Measurements from ENCODE around the gene EXOC3L2. TPM values are rescaled to one million over a fixed set of nuclear protein-coding genes. Genes with fewer than 3 reads are reported as not detected.

Gene EXOC3L2
- total and polyA plus RNA-seq, 2 donors from 2014 or later = 15.4 to 19.0 TPM

GRCh38 chr19:45238556-45238955 lies 6.7 kb downstream of the EXOC3L2 start:
- no peak overlapping the region for H3K4me3 ChIP-seq (ENCODE audit: low read length in 3 of 3)
- H3K36me3 ChIP-seq (ENCODE audit: control insufficient read depth in 2 of 3, insufficient read depth in 3 of 3, low read length in 3 of 3) = no peaks in the 10 kb centered on the region
- H3K9ac ChIP-seq (ENCODE audit: low read length in 3 of 3) = no peak overlapping the region
- intact Hi-C loops (cut with DNase I) = no loop called here
- peaks cover 0 to 6% (median 0%) of the 10 kb centered on the region in 3 donors for H3K4me1 ChIP-seq (ENCODE audit: control insufficient read depth in 2 of 3, insufficient read depth in 2 of 3, low read depth in 1 of 3, low read length in 3 of 3)
- peaks cover 5% of the 10 kb centered on the region for H3K27me3 ChIP-seq (ENCODE audit: control insufficient read depth, insufficient read depth, low read length)
- H3K27ac ChIP-seq (ENCODE audit: low read depth in 2 of 2, low read length in 2 of 2) = no peak overlapping the region
- FAIRE-seq (no peak), DNase-seq (no peak)
- H3K9me3 ChIP-seq (ENCODE audit: control insufficient read depth in 2 of 3, insufficient read depth in 1 of 3, low read length in 3 of 3) = no peaks in the 10 kb centered on the region
- TF ChIP-seq, protein P1, sequence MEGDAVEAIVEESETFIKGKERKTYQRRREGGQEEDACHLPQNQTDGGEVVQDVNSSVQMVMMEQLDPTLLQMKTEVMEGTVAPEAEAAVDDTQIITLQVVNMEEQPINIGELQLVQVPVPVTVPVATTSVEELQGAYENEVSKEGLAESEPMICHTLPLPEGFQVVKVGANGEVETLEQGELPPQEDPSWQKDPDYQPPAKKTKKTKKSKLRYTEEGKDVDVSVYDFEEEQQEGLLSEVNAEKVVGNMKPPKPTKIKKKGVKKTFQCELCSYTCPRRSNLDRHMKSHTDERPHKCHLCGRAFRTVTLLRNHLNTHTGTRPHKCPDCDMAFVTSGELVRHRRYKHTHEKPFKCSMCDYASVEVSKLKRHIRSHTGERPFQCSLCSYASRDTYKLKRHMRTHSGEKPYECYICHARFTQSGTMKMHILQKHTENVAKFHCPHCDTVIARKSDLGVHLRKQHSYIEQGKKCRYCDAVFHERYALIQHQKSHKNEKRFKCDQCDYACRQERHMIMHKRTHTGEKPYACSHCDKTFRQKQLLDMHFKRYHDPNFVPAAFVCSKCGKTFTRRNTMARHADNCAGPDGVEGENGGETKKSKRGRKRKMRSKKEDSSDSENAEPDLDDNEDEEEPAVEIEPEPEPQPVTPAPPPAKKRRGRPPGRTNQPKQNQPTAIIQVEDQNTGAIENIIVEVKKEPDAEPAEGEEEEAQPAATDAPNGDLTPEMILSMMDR (IDR thresholded peaks at IDR 0.05; ENCODE audit: borderline replicate concordance, extremely low read depth, insufficient read depth) = no peak

- Histone ChIP-seq H3K27me3 (ENCODE audit: control insufficient read depth, insufficient read depth, low read length) (peaks cover 7% of the 10 kb centered on the region), H3K27ac (ENCODE audit: low read depth in 2 of 2, low read length in 2 of 2) (no peak overlapping the region), H3K4me1 (ENCODE audit: control insufficient read depth in 2 of 3, insufficient read depth in 2 of 3, low read depth in 1 of 3, low read length in 3 of 3) (peaks cover 0 to 2% (median 0%) of the 10 kb centered on the region in 3 donors), H3K9ac (ENCODE audit: low read length in 3 of 3) (no peak overlapping the region), H3K4me3 (ENCODE audit: low read length in 3 of 3) (peak overlapping the region in 1 of 3 donors; percentile 12), H3K9me3 (ENCODE audit: control insufficient read depth in 2 of 3, insufficient read depth in 1 of 3, low read length in 3 of 3) (no peaks in the 10 kb centered on the region), H3K36me3 (ENCODE audit: control insufficient read depth in 2 of 3, insufficient read depth in 3 of 3, low read length in 3 of 3) (no peaks in the 10 kb centered on the region)
- intact Hi-C loops (cut with DNase I) = no loop called here
- DNase-seq (peak in 2 of 5 donors; percentile 16 to 73), FAIRE-seq (no peak)
- TF ChIP-seq, protein P1 (IDR thresholded peaks at IDR 0.05; ENCODE audit: borderline replicate concordance, extremely low read depth, insufficient read depth) = no peak
Measured at GRCh38 chr19:45235485-45235884, 9.7 kb downstream of the EXOC3L2 start.

GRCh38 chr19:45234089-45234869 lies 10.9 kb downstream of the EXOC3L2 start:
- H3K9me3 ChIP-seq (ENCODE audit: control insufficient read depth in 2 of 3, insufficient read depth in 1 of 3, low read length in 3 of 3) = no peaks in the 10 kb centered on the region
- no peaks in the 10 kb centered on the region for H3K36me3 ChIP-seq (ENCODE audit: control insufficient read depth in 2 of 3, insufficient read depth in 3 of 3, low read length in 3 of 3)
- intact Hi-C loops (cut with DNase I) = no loop called here
- peaks cover 0 to 2% (median 0%) of the 10 kb centered on the region in 3 donors for H3K4me1 ChIP-seq (ENCODE audit: control insufficient read depth in 2 of 3, insufficient read depth in 2 of 3, low read depth in 1 of 3, low read length in 3 of 3)
- no peak for FAIRE-seq
- no peak overlapping the region for H3K4me3 ChIP-seq (ENCODE audit: low read length in 3 of 3)
- DNase-seq = peak in 4 of 5 donors; percentile 42 to 71 (median 58)
- TF ChIP-seq, protein P1 (IDR thresholded peaks at IDR 0.05; ENCODE audit: borderline replicate concordance, extremely low read depth, insufficient read depth) = no peak
- peaks cover 7% of the 10 kb centered on the region for H3K27me3 ChIP-seq (ENCODE audit: control insufficient read depth, insufficient read depth, low read length)
- no peak overlapping the region for H3K27ac ChIP-seq (ENCODE audit: low read depth in 2 of 2, low read length in 2 of 2)
- H3K9ac ChIP-seq (ENCODE audit: low read length in 3 of 3) = no peak overlapping the region
